ENCODE measurements around the gene GSTO2. TPM values are rescaled to one million over a fixed set of nuclear protein-coding genes. Genes with fewer than 3 reads are reported as not detected.

Gene GSTO2
- total and polyA plus RNA-seq, 2 experiments from 2014 or later = 30.7 to 49.8 TPM

- Histone ChIP-seq H3K79me2 (replicated peaks; ENCODE audit: insufficient read depth) (peaks cover 89% of the 10 kb centered on the region), H3K9me2 (ENCODE audit: insufficient read depth) (no peaks in the 10 kb centered on the region), H3F3A (replicated peaks; ENCODE audit: low read depth) (no peaks in the 10 kb centered on the region), H3K4me3 (no peak overlapping the region), H2AFZ (no peak overlapping the region), H3K27ac (ENCODE audit: low read depth) (peak overlapping the region; percentile 30; the same call in 1 of the 2 replicates), H3K4me1 (ENCODE audit: insufficient read depth) (no peaks in the 10 kb centered on the region), H3K36me3 (ENCODE audit: insufficient read depth) (peaks cover 26% of the 10 kb centered on the region; the same call in 1 of the 2 replicates), H3K27me3 (ENCODE audit: insufficient read depth) (no peaks in the 10 kb centered on the region), H3K4me2 (no peak overlapping the region), H4K20me1 (replicated peaks; ENCODE audit: insufficient read depth) (peaks cover 22% of the 10 kb centered on the region)
- Mint-ChIP-seq H3K9me3 (no peaks in the 10 kb centered on the region), H3K4me1 (peaks cover 2% of the 10 kb centered on the region; the same call in 1 of the 3 replicates), H3K36me3 (ENCODE audit: low read depth) (peaks cover 44% of the 10 kb centered on the region), H3K4me3 (no peak overlapping the region), H3K27ac (no peak overlapping the region), H3K27me3 (ENCODE audit: insufficient read depth, low read depth, poor library complexity) (no peaks in the 10 kb centered on the region)
- ATAC-seq (no peak), DNase-seq (ENCODE audit: low spot score) (no peak)
- TF ChIP-seq NANOG (IDR thresholded peaks at IDR 0.05; ENCODE audit: borderline replicate concordance) (no peak), ZNF114 (CRISPR knock-in tag; IDR thresholded peaks at IDR 0.05) (no peak), CREB1 (CRISPR knock-in tag; IDR thresholded peaks at IDR 0.05; ENCODE audit: low read depth) (no peak), POLR2AphosphoS5 (IDR thresholded peaks at IDR 0.05; ENCODE audit: low read depth) (no peak), EZH2 (IDR thresholded peaks at IDR 0.05; ENCODE audit: low read depth, unreplicated experiment) (no peak), JUNB (IDR thresholded peaks at IDR 0.05; ENCODE audit: unreplicated experiment) (no peak), ZNF462 (CRISPR knock-in tag; IDR thresholded peaks at IDR 0.05) (no peak), CTCF (conservative IDR thresholded peaks at IDR 0.05; ENCODE audit: low read depth in 2 of 2) (no peak)
These were observed 6.9 kb upstream of the GSTO2 start for GRCh38 chr10:104262055-104262454.
